ENCODE data around the gene SSX4B.
"Not testable (repeated sequence)": the region's sequence is repeated elsewhere in the genome, so short reads cannot be mapped to it uniquely, and the experiment has no call there.

The SSX4B gene

GRCh38 chrX:48411860-48412259 lies at the start of gene SSX4B:
TSS of gene SSX4B (minus strand) at chrX:48411960. CDS start at chrX:48411372, 588 bp downstream.
- DNase-seq (ENCODE audit: low read depth) = not testable (repeated sequence)

- no peak for DNase-seq (ENCODE audit: low read depth)
Measured at GRCh38 chrX:48460606-48461005, 48.8 kb upstream of the SSX4B start.

GRCh38 chrX:48460031-48460430 lies 48.3 kb upstream of the SSX4B start:
- no peak for DNase-seq (ENCODE audit: low read depth)

GRCh38 chrX:48459483-48459882 lies 47.7 kb upstream of the SSX4B start:
- DNase-seq (ENCODE audit: low read depth) = no peak

GRCh38 chrX:48458711-48459110 lies 47.0 kb upstream of the SSX4B start:
- no peak for DNase-seq (ENCODE audit: low read depth)

- no peak for DNase-seq (ENCODE audit: low read depth)
Measured at GRCh38 chrX:48456628-48457331, 45.0 kb upstream of the SSX4B start.

GRCh38 chrX:48451708-48452107 lies 39.9 kb upstream of the SSX4B start:
- DNase-seq (ENCODE audit: low read depth) = no peak

- DNase-seq (ENCODE audit: low read depth) = no peak
Measured at GRCh38 chrX:48450076-48450475, 38.3 kb upstream of the SSX4B start.

GRCh38 chrX:48447201-48447600 lies 35.4 kb upstream of the SSX4B start:
- DNase-seq (ENCODE audit: low read depth) = not testable (repeated sequence)

GRCh38 chrX:48433713-48434112 lies 22.0 kb upstream of the SSX4B start:
- not testable (repeated sequence) for DNase-seq (ENCODE audit: low read depth)

GRCh38 chrX:48430166-48430565 lies 18.4 kb upstream of the SSX4B start:
- DNase-seq (ENCODE audit: low read depth) = not testable (repeated sequence)

- not testable (repeated sequence) for DNase-seq (ENCODE audit: low read depth)
Measured at GRCh38 chrX:48429606-48430005, 17.8 kb upstream of the SSX4B start.

GRCh38 chrX:48427027-48427716 lies 15.4 kb upstream of the SSX4B start:
- not testable (repeated sequence) for DNase-seq (ENCODE audit: low read depth)

GRCh38 chrX:48397825-48398224 lies 13.9 kb downstream of the SSX4B start:
- not testable (repeated sequence) for DNase-seq (ENCODE audit: low read depth)

GRCh38 chrX:48396931-48397330 lies 14.8 kb downstream of the SSX4B start:
- not testable (repeated sequence) for DNase-seq (ENCODE audit: low read depth)

GRCh38 chrX:48383239-48383638 lies 28.5 kb downstream of the SSX4B start, which contains the start of gene SSX4:
TSS of gene SSX4 (plus strand) at chrX:48383539. CDS start at chrX:48384054, 515 bp downstream.
- DNase-seq (ENCODE audit: low read depth) = not testable (repeated sequence)

GRCh38 chrX:48370408-48370807 lies 41.4 kb downstream of the SSX4B start:
- DNase-seq (ENCODE audit: low read depth) = not testable (repeated sequence)

- DNase-seq (ENCODE audit: low read depth) = not testable (repeated sequence)
Measured at GRCh38 chrX:48367717-48368408, 43.9 kb downstream of the SSX4B start.

- DNase-seq (ENCODE audit: low read depth) = not testable (repeated sequence)
Measured at GRCh38 chrX:48359281-48359680, 52.5 kb downstream of the SSX4B start.

- no peak for DNase-seq (ENCODE audit: low read depth)
Measured at GRCh38 chrX:48357681-48358080, 54.1 kb downstream of the SSX4B start.

- DNase-seq (ENCODE audit: low read depth) = not testable (repeated sequence)
Measured at GRCh38 chrX:48356315-48357094, 55.3 kb downstream of the SSX4B start, which contains the start of gene SSX3. TSS of gene SSX3 (minus strand) at chrX:48356703. CDS start at chrX:48355249, 1,454 bp downstream.
